Measurements from ENCODE around the gene RAB39B. TPM values are rescaled to one million over a fixed set of nuclear protein-coding genes. Genes with fewer than 3 reads are reported as not detected.

Gene RAB39B
- total and polyA plus RNA-seq, 2 experiments from 2014 or later: 6.2 to 11.3 TPM

- Mint-ChIP-seq H3K4me1 (no peaks in the 10 kb centered on the region), H3K36me3 (ENCODE audit: low read depth) (no peaks in the 10 kb centered on the region), H3K27me3 (ENCODE audit: insufficient read depth, low read depth, poor library complexity) (no peaks in the 10 kb centered on the region), H3K4me3 (no peak overlapping the region), H3K27ac (no peak overlapping the region), H3K9me3 (no peaks in the 10 kb centered on the region)
- DNase-seq (ENCODE audit: low spot score) (no peak), ATAC-seq (no peak)
- H3K79me2 ChIP-seq (replicated peaks; ENCODE audit: insufficient read depth): no peaks in the 10 kb centered on the region
- H2AFZ ChIP-seq: no peak overlapping the region
- H3K27ac ChIP-seq (ENCODE audit: low read depth): no peak overlapping the region
- H4K20me1 ChIP-seq (replicated peaks; ENCODE audit: insufficient read depth): no peaks in the 10 kb centered on the region
- H3K36me3 ChIP-seq (ENCODE audit: insufficient read depth): no peaks in the 10 kb centered on the region
- TF ChIP-seq CREB1 (CRISPR knock-in tag; IDR thresholded peaks at IDR 0.05; ENCODE audit: low read depth) (no peak), REST (IDR thresholded peaks at IDR 0.05; ENCODE audit: unreplicated experiment) (no peak), NANOG (IDR thresholded peaks at IDR 0.05; ENCODE audit: borderline replicate concordance) (no peak), ZNF114 (CRISPR knock-in tag; IDR thresholded peaks at IDR 0.05) (no peak), STAT1 (IDR thresholded peaks at IDR 0.05; ENCODE audit: unreplicated experiment) (no peak), EZH2 (IDR thresholded peaks at IDR 0.05; ENCODE audit: low read depth, unreplicated experiment) (no peak), CTCF (conservative IDR thresholded peaks at IDR 0.05; ENCODE audit: low read depth in 2 of 2) (no peak), ZNF462 (CRISPR knock-in tag; IDR thresholded peaks at IDR 0.05) (no peak), ZNF331 (CRISPR knock-in tag; IDR thresholded peaks at IDR 0.05; ENCODE audit: low read depth) (no peak), JUNB (IDR thresholded peaks at IDR 0.05; ENCODE audit: unreplicated experiment) (no peak)
- H3K9me2 ChIP-seq (ENCODE audit: insufficient read depth): no peaks in the 10 kb centered on the region
- no peaks in the 10 kb centered on the region for H3F3A ChIP-seq (replicated peaks; ENCODE audit: low read depth)
- no peaks in the 10 kb centered on the region for H3K4me1 ChIP-seq (ENCODE audit: insufficient read depth)
- peaks cover 14% of the 10 kb centered on the region; the same call in 1 of the 2 replicates for H3K27me3 ChIP-seq (ENCODE audit: insufficient read depth)
- no peak overlapping the region for H3K4me3 ChIP-seq
- no peak overlapping the region for H3K4me2 ChIP-seq
These were observed 53.1 kb downstream of the RAB39B start for GRCh38 chrX:155211208-155211607.
